Sigmoid colon (tissue), 7 donors: Measurements from ENCODE around the gene DOCK3. TPM values are rescaled to one million over a fixed set of nuclear protein-coding genes. Genes with fewer than 3 reads are reported as not detected.

ENCODE experiments used
- DNase-seq: peaks from one replicate; pipeline ENCODE4 v3.0.0-alpha.2; 2019
- H3K27ac ChIP-seq, 4 donors: fragments of 200-600 bp; sonication (generic); one replicate each; pipeline ENCODE4 v1.5.1; 2016 to 2019; ENCODE audit warnings: mild to moderate bottlenecking in 1 of 4
- H3K27me3 ChIP-seq, 3 donors: fragments of 200-600 bp; sonication (generic); one replicate each; pipeline ENCODE4 v1.5.1; 2019; ENCODE audit warnings: mild to moderate bottlenecking in 1 of 3
- H3K36me3 ChIP-seq, 4 donors: fragments of 200-600 bp; sonication (generic); one replicate each; pipeline ENCODE4 v1.5.1; 2016 to 2019
- H3K4me1 ChIP-seq, 4 donors: fragments of 200-600 bp; sonication (generic); one replicate each; pipeline ENCODE4 v1.5.1; 2017 to 2019
- H3K4me3 ChIP-seq, 4 donors: fragments of 200-600 bp; sonication (generic); one replicate each; pipeline ENCODE4 v1.5.1; 2017 to 2019; ENCODE audit warnings: mild to moderate bottlenecking in 2 of 4, moderate library complexity in 1 of 4
- H3K9me3 ChIP-seq, 4 donors: fragments of 200-600 bp in 3 of 4; sonication (generic) in 3 of 4; one replicate each; pipeline versions ENCODE4 v1.5.1 to v1.6.1; 2013 to 2019
- CTCF ChIP-seq, 4 experiments: fragments of 450-650 bp in 3 of 4; fragments of 200-600 bp in 1 of 4; IDR thresholded peaks; one replicate each; pipeline ENCODE4 v1.5.1; 2016 to 2019; ENCODE audit warnings: antibody characterized with exemption in 4 of 4, mild to moderate bottlenecking in 3 of 4, moderate library complexity in 2 of 4
- EP300 ChIP-seq, 4 donors: sonication (generic); formaldehyde crosslinking; IDR thresholded peaks; one replicate each; pipeline ENCODE4 v1.6.1; 2017; ENCODE audit warnings: antibody characterized with exemption in 4 of 4
- POLR2A ChIP-seq, 2 donors: fragments of 450-650 bp; IDR thresholded peaks; one replicate each; pipeline ENCODE4 v1.6.1; 2016; ENCODE audit warnings: antibody characterized with exemption in 2 of 2, mild to moderate bottlenecking in 2 of 2, moderate library complexity in 2 of 2
- POLR2AphosphoS5 ChIP-seq, 4 donors: sonication (generic); formaldehyde crosslinking; IDR thresholded peaks; one replicate each; pipeline ENCODE4 v1.6.1; 2017; ENCODE audit warnings: antibody characterized with exemption in 4 of 4
- WGBS, 2 donors: extraction: QIAGEN DNeasy Blood & Tissue Kit; methylation state at CpG; one replicate each; pipeline ENCODE4 v1.1.7; 2013; 5-methylcytosine and 5-hydroxymethylcytosine counted together
- intact Hi-C: fragments of 100-400 bp; cut with DNase I; formaldehyde crosslinking; loops from one replicate; pipeline ENCODE4 v1.15.1; 2023
- polyA plus RNA-seq, 3 donors: library from polyadenylated mRNA; stranded (reverse); fragments of 200-250 nt; gene quantifications; one replicate each; pipeline ENCODE4 v1.2.3, GENCODE V29; 2013
- total RNA-seq, 4 donors: library from RNA; depleted of rRNA; stranded (reverse); fragments of >200 nt; gene quantifications; one replicate each; pipeline ENCODE4 v1.1.0, GENCODE V29; 2016
- donor health status: healthy with polysubstance abuse.
- donor health status: Bipolar disorder and iron deficiency.
- donor health status: healthy.

The DOCK3 gene
- total and polyA plus RNA-seq, 7 donors, result 0.25 to 4.4 (median 3.3) TPM; not detected in 2

- Histone ChIP-seq H3K4me1 (no peaks in the 10 kb centered on the region), H3K27me3 (no peaks in the 10 kb centered on the region), H3K9me3 (no peaks in the 10 kb centered on the region), H3K36me3 (no peaks in the 10 kb centered on the region), H3K27ac (no peak overlapping the region), H3K4me3 (no peak overlapping the region)
- no peak for DNase-seq
- intact Hi-C loops, result no loop called here
- whole genome bisulfite sequencing, 2 donors, result 59% methylated on average over 4 of the region's 4 CpGs
- no peak for TF ChIP-seq POLR2AphosphoS5 (IDR thresholded peaks at IDR 0.05)
- no peak for TF ChIP-seq EP300 (IDR thresholded peaks at IDR 0.05)
Measured at GRCh38 chr3:50708620-50709019, 33.9 kb downstream of the DOCK3 start.

DNA sequence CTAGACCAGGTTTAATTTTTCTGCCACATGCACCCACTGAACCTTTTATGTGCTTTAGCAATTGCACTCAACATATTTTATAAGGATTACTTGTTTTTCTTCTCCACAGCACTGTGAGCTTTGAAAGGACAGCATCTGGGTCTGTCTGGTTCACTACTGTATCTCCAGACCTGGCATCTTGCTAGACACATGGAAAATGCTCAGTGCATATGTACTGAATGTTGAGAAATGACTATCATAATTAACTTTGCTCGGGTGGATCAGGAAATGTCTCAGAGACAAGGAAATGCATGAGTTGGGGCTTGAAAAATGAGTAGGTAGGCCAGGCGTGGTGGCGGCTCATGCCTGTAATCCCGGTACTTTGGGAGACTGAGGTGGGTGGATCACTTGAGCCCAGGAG, 40.2 kb downstream of the DOCK3 start:
- no peak overlapping the region for H3K4me3 ChIP-seq
- DNase-seq, result no peak
- WGBS, 2 donors, result 62 to 63% methylated on average over 4 of the region's 4 CpGs
- no peaks in the 10 kb centered on the region for H3K36me3 ChIP-seq
- no peak overlapping the region for H3K27ac ChIP-seq
- peaks cover 0 to 6% (median 0%) of the 10 kb centered on the region in 4 donors for H3K4me1 ChIP-seq
- no peaks in the 10 kb centered on the region for H3K27me3 ChIP-seq
- intact Hi-C loops, result no loop called here
- H3K9me3 ChIP-seq, result no peaks in the 10 kb centered on the region
- no peak for TF ChIP-seq POLR2A (IDR thresholded peaks at IDR 0.05)
- TF ChIP-seq EP300 (IDR thresholded peaks at IDR 0.05), result no peak
- TF ChIP-seq POLR2AphosphoS5 (IDR thresholded peaks at IDR 0.05), result no peak
- no peak for TF ChIP-seq CTCF (IDR thresholded peaks at IDR 0.05)

DNA sequence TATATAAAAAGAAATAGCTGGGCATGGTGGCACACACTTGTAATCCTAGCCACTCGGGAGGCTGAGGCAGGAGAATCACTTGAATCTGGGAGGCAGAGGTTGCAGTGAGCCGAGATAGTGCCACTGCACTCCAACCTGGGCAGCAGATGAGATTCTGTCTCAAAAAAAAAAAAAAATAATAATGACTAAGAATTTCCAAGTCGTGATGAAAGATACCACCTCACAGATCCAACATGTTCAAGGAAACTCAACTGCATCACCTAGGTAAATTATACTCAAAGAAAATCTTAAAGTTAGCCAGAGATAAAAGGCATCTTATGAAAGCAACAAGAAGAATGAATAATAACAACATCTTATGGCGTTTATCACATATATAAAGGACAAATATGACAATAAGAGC, 50.1 kb downstream of the DOCK3 start:
- no peaks in the 10 kb centered on the region for H3K9me3 ChIP-seq
- WGBS, 2 donors, result 80 to 89% methylated on average over 4 of the region's 4 CpGs
- no peak overlapping the region for H3K27ac ChIP-seq
- no peak for DNase-seq
- no peaks in the 10 kb centered on the region for H3K27me3 ChIP-seq
- no peaks in the 10 kb centered on the region for H3K4me1 ChIP-seq
- H3K36me3 ChIP-seq, result no peaks in the 10 kb centered on the region
- intact Hi-C loops, result no loop called here
- no peak overlapping the region for H3K4me3 ChIP-seq
- TF ChIP-seq POLR2A (IDR thresholded peaks at IDR 0.05) (no peak), CTCF (IDR thresholded peaks at IDR 0.05) (no peak), POLR2AphosphoS5 (IDR thresholded peaks at IDR 0.05) (no peak), EP300 (IDR thresholded peaks at IDR 0.05) (no peak)

GRCh38 chr3:50734985-50735384, 60.3 kb downstream of the DOCK3 start:
- DNase-seq, result no peak
- WGBS, 2 donors, result 0% methylated on average over 1 of the region's 1 CpG
- Histone ChIP-seq H3K4me1 (no peaks in the 10 kb centered on the region), H3K36me3 (no peaks in the 10 kb centered on the region), H3K9me3 (peaks cover 0 to 8% (median 0%) of the 10 kb centered on the region in 4 donors), H3K4me3 (no peak overlapping the region), H3K27me3 (no peaks in the 10 kb centered on the region), H3K27ac (no peak overlapping the region)
- TF ChIP-seq POLR2AphosphoS5 (IDR thresholded peaks at IDR 0.05) (no peak), EP300 (IDR thresholded peaks at IDR 0.05) (no peak), CTCF (IDR thresholded peaks at IDR 0.05) (no peak), POLR2A (IDR thresholded peaks at IDR 0.05) (no peak)
- intact Hi-C loops, result no loop called here

- TF ChIP-seq POLR2A (IDR thresholded peaks at IDR 0.05), result no peak
- no peak for TF ChIP-seq POLR2AphosphoS5 (IDR thresholded peaks at IDR 0.05)
- TF ChIP-seq EP300 (IDR thresholded peaks at IDR 0.05), result no peak
- no peak for TF ChIP-seq CTCF (IDR thresholded peaks at IDR 0.05)
- DNase-seq, result no peak
- intact Hi-C loops, result no loop called here
- Histone ChIP-seq H3K27ac (no peak overlapping the region), H3K36me3 (no peaks in the 10 kb centered on the region), H3K27me3 (no peaks in the 10 kb centered on the region), H3K4me3 (no peak overlapping the region), H3K4me1 (no peaks in the 10 kb centered on the region), H3K9me3 (peaks cover 0 to 8% (median 0%) of the 10 kb centered on the region in 4 donors)
- WGBS, 2 donors, result 80 to 85% methylated on average over 1 of the region's 1 CpG
Measured at GRCh38 chr3:50737193-50737905, 62.6 kb downstream of the DOCK3 start.
